PC-3 (cell line): ENCODE results near the gene LMTK2. TPM values are rescaled to one million over a fixed set of nuclear protein-coding genes. Genes with fewer than 3 reads are reported as not detected.

ENCODE experiments used
- ATAC-seq: fragments of 200-7000 bp; cut with Tn5 transposase; 2 replicates; pipeline ENCODE4 v1.9.1; 2020; ENCODE audit warnings: mild to moderate bottlenecking, moderate library complexity
- BruUV-seq: library from RNA; stranded (reverse); fragments of 400-500 nt; replicated peaks from 2 replicates; lab custom pipeline; 2021; lab: Mats Ljungman, UMichigan
- CTCF ChIA-PET: fragments of 300-600 bp; sonication (Branson Sonifier 250); formaldehyde crosslinking; loops from one replicate; lab custom pipeline; 2022; ENCODE audit warnings: antibody characterized with exemption; lab: Charles Lee
- POLR2A ChIA-PET: fragments of 300-600 bp; sonication (Branson Sonifier 250); formaldehyde crosslinking; loops from one replicate; lab custom pipeline; 2022; ENCODE audit warnings: antibody characterized with exemption; ENCODE audit not compliant: unreplicated experiment; lab: Charles Lee
- DNase-seq: peaks from one replicate; pipeline ENCODE4 v3.0.0-alpha.2; 2015
- H2AFZ ChIP-seq: fragments of 300-600 bp; sonication (generic); 2 replicates; pipeline ENCODE4 v1.6.0; 2016; ENCODE audit warnings: antibody characterized with exemption, low read length
- H3F3A ChIP-seq: fragments of 300-600 bp; sonication (generic); one replicate; pipeline ENCODE4 v1.6.0; 2017; ENCODE audit warnings: antibody characterized with exemption, low read length, control low read depth, mild to moderate bottlenecking; ENCODE audit not compliant: unreplicated experiment
- H3K27ac ChIP-seq: fragments of 300-600 bp; sonication (generic); 2 replicates; pipeline ENCODE4 v1.5.1; 2016; ENCODE audit warnings: mild to moderate bottlenecking, low read length
- H3K27me3 ChIP-seq: fragments of 300-600 bp; sonication (generic); 2 replicates; pipeline ENCODE4 v1.6.1; 2016; ENCODE audit warnings: low read length, mixed read lengths
- H3K36me3 ChIP-seq: fragments of 300-600 bp; sonication (generic); 2 replicates; pipeline ENCODE4 v1.6.1; 2016; ENCODE audit warnings: low read depth, mixed run types, low read length, mixed read lengths
- H3K4me1 ChIP-seq: fragments of 300-600 bp; sonication (generic); 2 replicates; pipeline ENCODE4 v1.5.1; 2016; ENCODE audit warnings: low read length; ENCODE audit not compliant: insufficient read depth
- H3K4me2 ChIP-seq: fragments of 300-600 bp; sonication (generic); 2 replicates; pipeline ENCODE4 v1.6.0; 2016; ENCODE audit warnings: low read length
- H3K4me3 ChIP-seq: fragments of 300-600 bp; sonication (generic); 2 replicates; pipeline ENCODE4 v1.5.1; 2016; ENCODE audit warnings: mild to moderate bottlenecking, low read length, mixed read lengths
- H3K79me2 ChIP-seq: fragments of 300-600 bp; sonication (generic); 2 replicates; pipeline ENCODE4 v1.6.1; 2017; ENCODE audit warnings: low read length, mixed read lengths
- H3K9ac ChIP-seq: fragments of 300-600 bp; sonication (generic); 2 replicates; pipeline ENCODE4 v1.6.0; 2016; ENCODE audit warnings: mild to moderate bottlenecking, low read length
- H3K9me2 ChIP-seq: fragments of 300-600 bp; sonication (generic); replicated peaks from 2 replicates; pipeline ENCODE4 v1.6.1; 2016; ENCODE audit warnings: mixed run types, low read length, mixed read lengths
- H3K9me3 ChIP-seq: fragments of 300-600 bp; sonication (generic); 2 replicates; pipeline ENCODE4 v1.6.1; 2016; ENCODE audit warnings: low read length, mixed read lengths
- H4K20me1 ChIP-seq: fragments of 300-600 bp; sonication (generic); 2 replicates; pipeline ENCODE4 v1.6.1; 2016; ENCODE audit warnings: low read length, mixed read lengths
- CTCF ChIP-seq: fragments of 300-600 bp; sonication (generic); conservative IDR thresholded peaks from 2 replicates; pipeline ENCODE4 v1.5.1; 2017; ENCODE audit warnings: antibody characterized with exemption, low read depth, mild to moderate bottlenecking, low read length
- EZH2 ChIP-seq: fragments of 300-600 bp; sonication (generic); IDR thresholded peaks from one replicate; pipeline ENCODE4 v1.6.1; 2017; ENCODE audit warnings: antibody characterized with exemption, mild to moderate bottlenecking, low read length; ENCODE audit not compliant: unreplicated experiment
- EZH2phosphoT487 ChIP-seq: fragments of 300-600 bp; sonication (generic); IDR thresholded peaks from 2 replicates; pipeline ENCODE4 v1.6.1; 2018; ENCODE audit warnings: mild to moderate bottlenecking, antibody characterized with exemption, low read length, borderline replicate concordance
- intact Hi-C: fragments of 100-400 bp; cut with micrococcal nuclease; formaldehyde crosslinking; loops from 2 replicates; pipeline ENCODE4 v1.9.0; 2023
- total RNA-seq: library from RNA; depleted of rRNA; stranded (reverse); fragments of >200 nt; gene quantifications from 2 replicates; pipeline ENCODE4 v1.2.3, GENCODE V29; 2014

Gene LMTK2
- total RNA-seq, 1 experiment from 2014 or later = 9.0 TPM

DNA sequence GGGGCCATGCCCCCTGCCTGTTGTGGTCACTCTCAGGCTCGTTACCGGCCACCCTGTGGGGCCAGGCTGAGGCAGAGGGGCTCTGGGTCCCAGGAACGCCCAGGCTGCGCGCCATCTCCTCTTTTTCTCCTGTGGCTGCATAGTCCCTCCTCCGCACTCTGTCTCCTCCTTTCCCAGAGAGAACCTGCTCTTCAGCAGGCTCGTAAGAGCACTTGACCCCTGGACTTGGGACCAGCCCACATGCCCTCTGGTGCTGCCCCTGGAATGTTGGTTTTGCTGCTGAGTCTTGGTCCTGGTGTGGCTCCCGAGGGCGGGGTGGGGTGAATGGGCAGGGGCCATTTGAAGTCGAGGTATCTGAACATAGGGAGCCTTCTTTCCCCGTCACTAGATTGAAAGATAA lies 98.0 kb downstream of the LMTK2 start:
- H3F3A ChIP-seq = no peaks in the 10 kb centered on the region
- POLR2A ChIA-PET = no interaction called here
- DNase-seq = no peak
- H3K4me3 ChIP-seq = no peak overlapping the region
- no peak for ATAC-seq
- H4K20me1 ChIP-seq = 0 out of 2 replicates have a peak, but pooled peaks cover 4% of the 10 kb centered on the region
- H3K79me2 ChIP-seq = no peaks in the 10 kb centered on the region
- no peaks in the 10 kb centered on the region for H3K36me3 ChIP-seq
- TF ChIP-seq EZH2phosphoT487 = no peak
- TF ChIP-seq CTCF = no peak
- no peak for TF ChIP-seq EZH2
- H3K9ac ChIP-seq = no peak overlapping the region
- no peak overlapping the region for H3K4me2 ChIP-seq
- no peak overlapping the region for H3K27ac ChIP-seq
- BruUV-seq = no TSS peak
- intact Hi-C loops = no loop called here
- H3K4me1 ChIP-seq = no peaks in the 10 kb centered on the region
- H3K9me2 ChIP-seq = no peaks in the 10 kb centered on the region
- no peak overlapping the region for H2AFZ ChIP-seq
- no peaks in the 10 kb centered on the region for H3K9me3 ChIP-seq
- no peaks in the 10 kb centered on the region for H3K27me3 ChIP-seq
- CTCF ChIA-PET = no interaction called here

DNA sequence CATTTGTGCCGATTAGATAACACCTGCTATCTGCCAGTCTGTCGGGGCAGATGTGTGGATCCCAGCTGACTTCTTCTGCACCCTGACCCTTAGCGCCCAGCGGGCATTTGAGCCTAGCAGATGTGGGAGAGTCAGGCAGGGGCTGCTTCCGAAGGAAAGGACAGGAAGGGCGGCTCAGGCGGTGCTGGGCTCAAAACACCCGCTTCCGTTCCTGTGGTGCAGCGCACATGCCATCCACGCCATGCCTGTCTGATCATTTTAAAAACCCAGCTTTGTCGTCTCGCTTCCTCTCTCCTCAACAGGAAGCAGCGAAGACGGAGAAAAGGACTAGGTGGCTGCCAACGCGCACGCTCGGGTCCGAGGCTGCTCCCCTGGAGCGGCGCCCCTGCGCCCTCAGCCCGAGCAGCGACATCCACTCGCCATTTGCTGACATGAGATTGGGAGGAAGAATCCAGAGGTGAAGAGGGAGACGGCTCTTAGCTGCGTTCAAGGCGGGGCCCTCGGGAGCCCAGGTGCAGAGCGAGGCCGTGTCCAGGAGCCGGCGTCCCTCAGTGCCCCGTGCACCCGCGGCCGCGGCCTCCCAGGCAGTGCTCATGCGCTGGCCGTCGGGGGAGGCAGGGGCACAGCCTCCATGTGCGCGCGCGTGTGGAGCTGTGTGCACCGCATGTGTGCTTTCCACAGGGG lies 98.6 kb downstream of the LMTK2 start:
- no peak overlapping the region for H3K27ac ChIP-seq
- no peaks in the 10 kb centered on the region for H3K9me3 ChIP-seq
- H3K36me3 ChIP-seq = no peaks in the 10 kb centered on the region

More for the DNA sequence above, 98.6 kb downstream of the LMTK2 start:
- Histone ChIP-seq H3K4me1 (no peaks in the 10 kb centered on the region), H3K27me3 (no peaks in the 10 kb centered on the region), H3K9me2 (no peaks in the 10 kb centered on the region), H3K4me3 (no peak overlapping the region), H3K79me2 (no peaks in the 10 kb centered on the region), H3K9ac (no peak overlapping the region), H2AFZ (no peak overlapping the region), H4K20me1 (0 out of 2 replicates have a peak, but pooled peaks cover under 1% of the 10 kb centered on the region), H3K4me2 (no peak overlapping the region), H3F3A (no peaks in the 10 kb centered on the region)
- intact Hi-C loops = no loop called here
- POLR2A ChIA-PET = no interaction called here
- CTCF ChIA-PET = no interaction called here
- BruUV-seq = no TSS peak
- TF ChIP-seq EZH2phosphoT487 = no peak
- no peak for TF ChIP-seq CTCF
- TF ChIP-seq EZH2 = no peak
- no peak for DNase-seq
- ATAC-seq = no peak
